Testis (tissue), 3 donors: ENCODE measurements around the gene CHRNB4. TPM values are rescaled to one million over a fixed set of nuclear protein-coding genes. Genes with fewer than 3 reads are reported as not detected.
"Not testable (repeated sequence)": the region's sequence is repeated elsewhere in the genome, so short reads cannot be mapped to it uniquely, and the experiment has no call there.

ENCODE experiments used
- DNase-seq: peaks from one replicate; pipeline ENCODE4 v3.0.0-alpha.2; 2019
- H3K27ac ChIP-seq, 2 donors: fragments of 200-600 bp; sonication (generic); one replicate each; pipeline ENCODE4 v1.5.1; 2019
- H3K27me3 ChIP-seq: fragments of 200-600 bp; sonication (generic); one replicate; pipeline ENCODE4 v1.5.1; 2019
- H3K36me3 ChIP-seq: fragments of 200-600 bp; sonication (generic); one replicate; pipeline ENCODE4 v1.5.1; 2017; ENCODE audit warnings: low read depth; ENCODE audit errors: missing control alignments
- H3K4me1 ChIP-seq: fragments of 200-600 bp; sonication (generic); one replicate; pipeline ENCODE4 v1.5.1; 2019
- H3K4me3 ChIP-seq, 2 donors: fragments of 200-600 bp; sonication (generic); one replicate each; pipeline ENCODE4 v1.5.1; 2017 to 2019
- H3K9me3 ChIP-seq: fragments of 200-600 bp; sonication (generic); one replicate; pipeline ENCODE4 v1.5.1; 2017
- CTCF ChIP-seq, 3 experiments: fragments of 450-650 bp in 2 of 3; fragments of 200-600 bp in 1 of 3; sonication (generic) in 1 of 3; IDR thresholded peaks; one replicate each; pipeline ENCODE4 v1.5.1; 2016 to 2019; ENCODE audit warnings: antibody characterized with exemption in 3 of 3, mild to moderate bottlenecking in 2 of 3, moderate library complexity in 1 of 3
- POLR2A ChIP-seq: fragments of 450-650 bp; IDR thresholded peaks from one replicate; pipeline ENCODE4 v1.6.1; 2017; ENCODE audit warnings: antibody characterized with exemption, mild to moderate bottlenecking, moderate library complexity
- WGBS, 2 donors: methylation state at CpG; one replicate each; pipeline ENCODE4 v1.1.5; 2018; 5-methylcytosine and 5-hydroxymethylcytosine counted together
- intact Hi-C: fragments of 100-400 bp; cut with DNase I; formaldehyde crosslinking; loops from one replicate; pipeline ENCODE4 v1.15.1; 2023; ENCODE audit warnings: low total_unique reads
- polyA plus RNA-seq: library from polyadenylated mRNA; stranded (reverse); fragments of 350-450 nt; fragmentation: Illumina TruSeq; extraction: RNeasy Lipid Tissue Mini Kit (QIAGEN cat#74804); gene quantifications from one replicate; pipeline ENCODE4 v1.2.3, GENCODE V29; 2014; ENCODE audit warnings: low read depth, low replicate concordance; ENCODE audit not compliant: insufficient read depth
- total RNA-seq, 2 donors: library from RNA; depleted of rRNA; stranded (reverse); fragments of >200 nt; gene quantifications; one replicate each; pipeline ENCODE4 v1.2.3, GENCODE V29; 2016

The CHRNB4 gene
- total and polyA plus RNA-seq, 3 donors from 2014 or later = 7.4 to 13.1 (median 8.0) TPM

- no peaks in the 10 kb centered on the region for H3K4me1 ChIP-seq
- H3K36me3 ChIP-seq = no peaks in the 10 kb centered on the region
- H3K9me3 ChIP-seq = no peaks in the 10 kb centered on the region
- TF ChIP-seq POLR2A (no peak), CTCF (IDR thresholded peaks at IDR 0.05) (no peak)
- H3K4me3 ChIP-seq = no peak overlapping the region
- DNase-seq = no peak
- H3K27me3 ChIP-seq = no peaks in the 10 kb centered on the region
- no peak overlapping the region for H3K27ac ChIP-seq
- WGBS, 2 donors = 90 to 98% methylated on average over 2 of the region's 2 CpGs
- intact Hi-C loops = no loop called here
Observed at GRCh38 chr15:78684657-78685056, 43.6 kb upstream of the CHRNB4 start.

GRCh38 chr15:78683599-78683998 lies 42.6 kb upstream of the CHRNB4 start:
- H3K9me3 ChIP-seq, intact Hi-C loops, H3K4me3 ChIP-seq, H3K36me3 ChIP-seq, H3K27ac ChIP-seq, H3K27me3 ChIP-seq, DNase-seq, H3K4me1 ChIP-seq: not testable (repeated sequence)
- 92 to 97% methylated on average over 8 of the region's 8 CpGs for WGBS, 2 donors

- 80 to 95% methylated on average over 12 of the region's 12 CpGs for WGBS, 2 donors
- TF ChIP-seq POLR2A = no peak
- intact Hi-C loops = no loop called here
- H3K4me3 ChIP-seq = no peak overlapping the region
- H3K36me3 ChIP-seq = no peaks in the 10 kb centered on the region
- H3K4me1 ChIP-seq = no peaks in the 10 kb centered on the region
- no peaks in the 10 kb centered on the region for H3K27me3 ChIP-seq
- DNase-seq = no peak
- H3K27ac ChIP-seq = no peak overlapping the region
- H3K9me3 ChIP-seq = no peaks in the 10 kb centered on the region
Observed at GRCh38 chr15:78682693-78683410, 41.8 kb upstream of the CHRNB4 start.

- DNase-seq = no peak
- H3K4me1 ChIP-seq = no peaks in the 10 kb centered on the region
- WGBS, 2 donors = 83 to 84% methylated on average over 5 of the region's 5 CpGs
- H3K9me3 ChIP-seq = no peaks in the 10 kb centered on the region
- TF ChIP-seq POLR2A (no peak), CTCF (IDR thresholded peaks at IDR 0.05) (no peak)
- no peaks in the 10 kb centered on the region for H3K36me3 ChIP-seq
- intact Hi-C loops = no loop called here
- H3K27me3 ChIP-seq = no peaks in the 10 kb centered on the region
- H3K4me3 ChIP-seq = no peak overlapping the region
- no peak overlapping the region for H3K27ac ChIP-seq
Observed at GRCh38 chr15:78682004-78682651, 41.1 kb upstream of the CHRNB4 start.

GRCh38 chr15:78681281-78682003 lies 40.4 kb upstream of the CHRNB4 start:
- no peaks in the 10 kb centered on the region for H3K36me3 ChIP-seq
- 67 to 77% methylated on average over 7 to 8 of the region's 8 CpGs for WGBS, 2 donors
- no peak overlapping the region for H3K4me3 ChIP-seq
- intact Hi-C loops = no loop called here
- no peak overlapping the region for H3K27ac ChIP-seq
- no peaks in the 10 kb centered on the region for H3K27me3 ChIP-seq
- H3K9me3 ChIP-seq = no peaks in the 10 kb centered on the region
- no peak for DNase-seq
- H3K4me1 ChIP-seq = no peaks in the 10 kb centered on the region
- TF ChIP-seq POLR2A (no peak), CTCF (IDR thresholded peaks at IDR 0.05) (no peak)
